Epithelial cell of proximal tubule (primary cell): ENCODE measurements around the gene GDPD3. TPM values are rescaled to one million over a fixed set of nuclear protein-coding genes. Genes with fewer than 3 reads are reported as not detected.

Experiments
- DNase-seq: peaks from one replicate; pipeline ENCODE4 v3.0.0-alpha.2; 2011; ENCODE audit warnings: low read depth
- H3K4me3 ChIP-seq: 2 replicates; pipeline ENCODE4 v1.5.1; 2011; ENCODE audit warnings: low read depth, mild to moderate bottlenecking, low read length
- total RNA-seq: library from RNA; depleted of rRNA; stranded (reverse); fragments of >200 nt; gene quantifications from 2 replicates; pipeline ENCODE4 v1.2.3, GENCODE V29; 2015
- TF ChIP-seq, protein P1 (sequence below): conservative IDR thresholded peaks from 2 replicates; pipeline ENCODE4 v1.5.1; 2012; ENCODE audit warnings: low read depth, mild to moderate bottlenecking, low read length

The GDPD3 gene
- total RNA-seq, 1 donor from 2014 or later, result not detected

DNA sequence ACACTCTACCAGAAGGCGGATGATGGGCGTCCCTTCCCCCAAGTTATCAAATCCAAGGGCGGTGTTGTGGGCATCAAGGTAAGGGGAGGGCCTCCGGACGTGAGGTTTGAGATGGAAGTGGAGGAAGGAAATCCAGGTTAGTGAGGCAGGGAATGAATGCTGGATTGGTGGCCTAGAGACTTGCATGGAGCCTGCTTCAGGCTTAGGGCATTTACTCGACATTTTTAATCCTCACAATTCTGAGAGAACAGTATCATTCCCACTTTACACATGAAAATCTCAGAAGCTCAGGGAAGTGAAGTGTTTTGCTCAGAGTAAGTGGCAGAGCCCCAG is 45.8 kb downstream of the GDPD3 start:
- peak overlapping the region; percentile 98 for H3K4me3 ChIP-seq
- DNase-seq, result no peak
- TF ChIP-seq, protein P1, sequence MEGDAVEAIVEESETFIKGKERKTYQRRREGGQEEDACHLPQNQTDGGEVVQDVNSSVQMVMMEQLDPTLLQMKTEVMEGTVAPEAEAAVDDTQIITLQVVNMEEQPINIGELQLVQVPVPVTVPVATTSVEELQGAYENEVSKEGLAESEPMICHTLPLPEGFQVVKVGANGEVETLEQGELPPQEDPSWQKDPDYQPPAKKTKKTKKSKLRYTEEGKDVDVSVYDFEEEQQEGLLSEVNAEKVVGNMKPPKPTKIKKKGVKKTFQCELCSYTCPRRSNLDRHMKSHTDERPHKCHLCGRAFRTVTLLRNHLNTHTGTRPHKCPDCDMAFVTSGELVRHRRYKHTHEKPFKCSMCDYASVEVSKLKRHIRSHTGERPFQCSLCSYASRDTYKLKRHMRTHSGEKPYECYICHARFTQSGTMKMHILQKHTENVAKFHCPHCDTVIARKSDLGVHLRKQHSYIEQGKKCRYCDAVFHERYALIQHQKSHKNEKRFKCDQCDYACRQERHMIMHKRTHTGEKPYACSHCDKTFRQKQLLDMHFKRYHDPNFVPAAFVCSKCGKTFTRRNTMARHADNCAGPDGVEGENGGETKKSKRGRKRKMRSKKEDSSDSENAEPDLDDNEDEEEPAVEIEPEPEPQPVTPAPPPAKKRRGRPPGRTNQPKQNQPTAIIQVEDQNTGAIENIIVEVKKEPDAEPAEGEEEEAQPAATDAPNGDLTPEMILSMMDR, result no peak

DNA sequence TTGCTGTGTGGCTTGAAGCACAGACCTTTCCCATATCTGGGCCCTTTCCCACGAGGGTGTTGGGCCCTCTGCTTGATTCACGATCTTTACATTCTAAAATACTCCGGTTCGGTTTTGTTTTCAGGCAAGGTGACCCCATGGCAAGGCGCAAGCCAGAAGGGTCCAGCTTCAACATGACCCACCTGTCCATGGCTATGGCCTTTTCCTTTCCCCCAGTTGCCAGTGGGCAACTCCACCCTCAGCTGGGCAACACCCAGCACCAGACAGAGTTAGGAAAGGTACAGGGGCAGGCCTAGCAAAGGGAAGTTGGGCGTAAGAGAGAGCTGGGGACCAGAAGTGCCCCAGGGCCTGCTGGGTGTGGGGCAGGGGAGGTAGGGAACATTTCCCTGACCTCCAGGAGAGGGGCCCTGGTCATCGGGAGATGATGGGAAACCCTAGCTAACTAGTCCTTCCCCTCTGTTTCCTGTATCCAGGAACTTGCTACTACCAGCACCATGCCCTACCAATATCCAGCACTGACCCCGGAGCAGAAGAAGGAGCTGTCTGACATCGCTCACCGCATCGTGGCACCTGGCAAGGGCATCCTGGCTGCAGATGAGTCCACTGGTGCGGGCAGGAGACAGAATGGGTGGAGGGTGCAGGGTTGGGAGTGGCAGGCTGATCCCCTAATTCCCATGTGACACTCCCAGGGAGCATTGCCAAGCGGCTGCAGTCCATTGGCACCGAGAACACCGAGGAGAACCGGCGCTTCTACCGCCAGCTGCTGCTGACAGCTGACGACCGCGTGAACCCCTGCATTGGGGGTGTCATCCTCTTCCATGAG is 46.4 kb downstream of the GDPD3 start:
- DNase-seq, result no peak
- H3K4me3 ChIP-seq, result peak overlapping the region; percentile 98
- TF ChIP-seq, protein P1, result no peak

DNA sequence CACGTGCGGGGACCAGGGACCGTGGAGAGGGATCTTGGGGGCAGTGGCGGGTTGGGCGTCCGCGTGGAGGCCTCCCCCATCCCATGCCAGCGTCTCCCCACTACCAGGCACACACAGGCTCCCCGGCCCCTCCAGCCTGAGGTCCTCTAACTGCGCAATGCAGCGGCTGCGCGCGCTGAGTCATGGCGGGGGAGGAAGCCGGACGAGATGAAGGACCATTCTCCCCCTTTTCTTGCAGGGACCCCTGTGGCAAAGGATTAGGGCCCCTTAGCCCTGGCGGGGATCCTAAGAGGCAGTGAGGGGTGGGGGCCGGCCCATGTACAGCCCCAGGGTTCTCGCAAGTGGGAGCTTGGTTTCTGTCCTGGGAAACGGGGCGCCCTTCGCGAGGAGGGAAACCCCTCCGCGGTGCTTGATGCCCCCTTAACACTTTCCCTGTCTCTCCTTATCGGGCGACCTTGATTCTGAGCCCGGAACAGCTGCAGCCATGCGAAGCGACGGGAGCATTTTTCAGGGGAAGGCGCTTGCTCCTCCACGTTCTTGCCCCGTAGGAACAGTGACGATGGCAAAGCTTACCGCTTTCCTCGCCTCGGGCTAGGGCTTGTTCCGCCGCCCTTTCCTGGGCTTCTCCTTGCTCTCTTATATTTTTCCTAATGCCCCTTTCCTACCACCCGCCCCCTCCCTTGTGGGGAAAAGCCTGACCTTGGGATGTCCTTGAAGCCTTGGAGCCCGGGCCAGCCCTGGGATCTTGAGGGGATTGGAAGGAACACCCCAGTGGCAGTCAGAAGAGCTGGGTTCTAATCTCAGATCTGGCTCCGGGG is 47.2 kb downstream of the GDPD3 start:
- DNase-seq, result no peak
- TF ChIP-seq, protein P1, result no peak
- peak overlapping the region; percentile 98 for H3K4me3 ChIP-seq

DNA sequence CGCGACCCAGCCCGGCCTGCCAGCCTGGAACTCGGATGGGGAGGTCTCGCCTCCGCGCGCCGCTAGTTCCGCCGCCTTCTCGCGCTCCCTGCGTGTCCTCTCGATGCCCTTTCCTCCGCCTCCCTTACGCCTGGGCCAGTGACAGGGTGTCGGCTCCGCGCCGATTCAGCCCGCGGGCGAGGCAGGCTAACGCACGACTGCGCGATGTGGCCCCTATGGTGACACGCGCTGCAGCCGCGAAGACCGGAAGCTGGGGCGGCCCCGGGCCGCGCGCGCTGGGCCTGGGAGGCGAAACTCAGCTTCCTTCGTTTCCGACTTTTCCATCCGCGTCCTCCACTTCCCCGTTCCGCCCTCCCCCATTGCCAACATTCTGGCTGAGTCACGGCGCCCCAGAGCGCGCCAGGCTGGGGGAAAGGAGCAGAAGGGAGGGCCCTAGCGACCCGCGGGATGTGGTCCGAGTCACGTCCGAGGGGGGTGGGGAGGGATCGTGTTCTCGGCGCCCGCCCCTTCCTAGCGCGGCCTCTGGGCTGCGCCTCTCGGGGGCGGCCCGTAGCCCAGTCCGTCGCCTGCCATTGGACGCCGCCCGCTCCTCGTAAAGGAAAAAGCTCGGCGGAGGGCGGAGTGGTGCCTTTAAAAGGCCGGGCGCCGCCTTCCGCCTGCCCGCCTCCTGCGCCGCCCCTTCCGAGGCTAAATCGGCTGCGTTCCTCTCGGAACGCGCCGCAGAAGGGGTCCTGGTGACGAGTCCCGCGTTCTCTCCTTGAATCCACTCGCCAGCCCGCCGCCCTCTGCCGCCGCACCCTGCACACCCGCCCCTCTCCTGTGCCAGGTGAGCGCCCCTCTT is 48.0 kb downstream of the GDPD3 start, which contains the start of gene ALDOA:
TSS of gene ALDOA (plus strand) at position 659 of the 841 bp plus-strand sequence. CDS start 1,138 bp downstream, outside the sequence.
- H3K4me3 ChIP-seq, result peak within 1 kb of the TSS; percentile 98
- DNase-seq, result peak; percentile 70
- TF ChIP-seq, protein P1, result no peak

DNA sequence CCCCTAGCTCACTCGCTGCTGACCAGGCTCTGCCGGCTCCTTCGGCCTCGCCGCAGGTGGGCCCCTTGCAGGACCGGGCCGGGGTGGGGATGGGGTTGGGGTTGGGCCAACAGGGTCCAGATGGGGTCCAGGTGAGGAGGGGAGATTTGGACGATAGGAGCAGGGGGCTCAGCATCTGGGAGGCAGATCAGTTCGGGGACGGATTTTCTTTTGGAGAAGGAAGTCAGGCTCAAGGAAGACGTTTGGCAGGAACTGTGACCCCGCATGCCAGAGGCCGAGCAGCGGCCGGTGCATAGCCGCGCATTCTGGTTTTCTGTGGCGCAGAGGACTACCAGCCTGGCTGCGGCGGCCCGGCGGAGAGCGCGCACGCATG is 48.6 kb downstream of the GDPD3 start:
- TF ChIP-seq, protein P1, result no peak
- no peak for DNase-seq
- peak overlapping the region; percentile 98 for H3K4me3 ChIP-seq

DNA sequence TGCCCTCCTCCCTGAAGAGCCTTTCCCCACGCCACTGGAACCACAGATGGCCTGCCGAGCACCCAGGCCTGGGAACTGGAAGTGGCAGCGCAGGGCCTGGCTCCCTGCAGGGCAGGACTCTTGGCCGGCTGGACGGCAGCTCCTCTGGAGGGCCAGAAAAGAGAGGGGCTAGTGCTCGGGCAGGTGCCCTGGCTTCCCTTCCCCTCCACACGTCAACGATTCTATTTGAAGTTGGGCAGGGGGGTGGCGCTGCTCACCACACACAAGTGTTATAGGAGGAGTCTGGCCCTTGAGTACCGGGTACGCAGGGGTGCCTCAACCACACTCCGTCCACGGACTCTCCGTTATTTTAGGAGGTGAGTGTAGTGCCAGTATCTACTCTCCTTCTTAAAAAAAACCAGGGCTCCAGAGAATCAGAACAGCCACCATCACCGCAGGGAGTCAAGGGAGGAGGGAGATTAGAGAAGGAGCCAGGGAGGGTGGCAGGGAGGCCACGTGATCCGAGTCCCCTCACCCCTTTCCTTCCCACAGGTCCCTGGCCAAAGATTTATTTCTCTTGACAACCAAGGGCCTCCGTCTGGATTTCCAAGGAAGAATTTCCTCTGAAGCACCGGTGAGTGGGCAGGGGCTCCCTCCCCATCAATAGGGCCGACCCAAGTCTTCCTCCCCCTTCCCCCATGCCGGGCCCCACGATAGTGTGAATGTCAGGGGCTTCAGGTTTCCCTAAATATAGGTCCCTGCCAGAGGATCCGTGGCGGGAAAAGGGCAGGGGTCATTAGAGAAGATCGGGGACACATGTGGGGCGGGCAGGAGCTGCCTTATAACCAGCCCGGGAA is 49.2 kb downstream of the GDPD3 start:
- no peak for DNase-seq
- H3K4me3 ChIP-seq, result peak overlapping the region; percentile 98
- TF ChIP-seq, protein P1, result peak; percentile 26
